ENCODE results near the gene HMGB1.

HMGB1 gene

GRCh38 chr13:30429721-30430694, 35.7 kb downstream of the HMGB1 start:
- DNase-seq (ENCODE audit: low spot score): peak; percentile 93

GRCh38 chr13:30429235-30429634, 36.5 kb downstream of the HMGB1 start:
- DNase-seq (ENCODE audit: low spot score): no peak

GRCh38 chr13:30423891-30424290, 41.8 kb downstream of the HMGB1 start:
- DNase-seq (ENCODE audit: low spot score): no peak

- DNase-seq (ENCODE audit: low spot score): peak; percentile 81
Observed at GRCh38 chr13:30422054-30422839, 43.5 kb downstream of the HMGB1 start, which contains the start of gene UBE2L5. Gene UBE2L5, plus strand, starts transcription at chr13:30422493. Its CDS starts 5,498 bp downstream, at chr13:30427991.

GRCh38 chr13:30421093-30422053, 44.4 kb downstream of the HMGB1 start:
- DNase-seq (ENCODE audit: low spot score): peak; percentile 70

GRCh38 chr13:30418717-30419459, 46.8 kb downstream of the HMGB1 start:
- DNase-seq (ENCODE audit: low spot score): no peak

- DNase-seq (ENCODE audit: low spot score): no peak
Observed at GRCh38 chr13:30418075-30418716, 47.5 kb downstream of the HMGB1 start.

- no peak for DNase-seq (ENCODE audit: low spot score)
Observed at GRCh38 chr13:30416471-30416870, 49.3 kb downstream of the HMGB1 start.

GRCh38 chr13:30415430-30416030, 50.2 kb downstream of the HMGB1 start:
- no peak for DNase-seq (ENCODE audit: low spot score)

- DNase-seq (ENCODE audit: low spot score): no peak
Observed at GRCh38 chr13:30413842-30414241, 51.9 kb downstream of the HMGB1 start.

GRCh38 chr13:30412346-30412745, 53.4 kb downstream of the HMGB1 start:
- no peak for DNase-seq (ENCODE audit: low spot score)

GRCh38 chr13:30410705-30411125, 55.0 kb downstream of the HMGB1 start:
- no peak for DNase-seq (ENCODE audit: low spot score)

GRCh38 chr13:30409886-30410704, 55.6 kb downstream of the HMGB1 start:
- peak; percentile 42 for DNase-seq (ENCODE audit: low spot score)

GRCh38 chr13:30408319-30409101, 57.2 kb downstream of the HMGB1 start:
- no peak for DNase-seq (ENCODE audit: low spot score)

- no peak for DNase-seq (ENCODE audit: low spot score)
Observed at GRCh38 chr13:30406779-30407416, 58.8 kb downstream of the HMGB1 start.
